Fibroblast of mammary gland (primary cell): Measurements from ENCODE around the gene VGF.
"Not testable (repeated sequence)": the region's sequence is repeated elsewhere in the genome, so short reads cannot be mapped to it uniquely, and the experiment has no call there.

ENCODE experiments used
- DNase-seq: peaks from one replicate; pipeline ENCODE4 v3.0.0-alpha.2; 2010; ENCODE audit warnings: low read depth
- H3K4me3 ChIP-seq: 2 replicates; pipeline ENCODE4 v1.5.1; 2011; ENCODE audit warnings: low read depth, mild to moderate bottlenecking, low read length, moderate library complexity; ENCODE audit not compliant: control insufficient read depth
- TF ChIP-seq, protein P1 (sequence below): conservative IDR thresholded peaks from 2 replicates; pipeline ENCODE4 v1.5.1; 2011; ENCODE audit warnings: low read depth, low read length, inconsistent platforms; ENCODE audit not compliant: control insufficient read depth, insufficient read depth

The VGF gene

DNA sequence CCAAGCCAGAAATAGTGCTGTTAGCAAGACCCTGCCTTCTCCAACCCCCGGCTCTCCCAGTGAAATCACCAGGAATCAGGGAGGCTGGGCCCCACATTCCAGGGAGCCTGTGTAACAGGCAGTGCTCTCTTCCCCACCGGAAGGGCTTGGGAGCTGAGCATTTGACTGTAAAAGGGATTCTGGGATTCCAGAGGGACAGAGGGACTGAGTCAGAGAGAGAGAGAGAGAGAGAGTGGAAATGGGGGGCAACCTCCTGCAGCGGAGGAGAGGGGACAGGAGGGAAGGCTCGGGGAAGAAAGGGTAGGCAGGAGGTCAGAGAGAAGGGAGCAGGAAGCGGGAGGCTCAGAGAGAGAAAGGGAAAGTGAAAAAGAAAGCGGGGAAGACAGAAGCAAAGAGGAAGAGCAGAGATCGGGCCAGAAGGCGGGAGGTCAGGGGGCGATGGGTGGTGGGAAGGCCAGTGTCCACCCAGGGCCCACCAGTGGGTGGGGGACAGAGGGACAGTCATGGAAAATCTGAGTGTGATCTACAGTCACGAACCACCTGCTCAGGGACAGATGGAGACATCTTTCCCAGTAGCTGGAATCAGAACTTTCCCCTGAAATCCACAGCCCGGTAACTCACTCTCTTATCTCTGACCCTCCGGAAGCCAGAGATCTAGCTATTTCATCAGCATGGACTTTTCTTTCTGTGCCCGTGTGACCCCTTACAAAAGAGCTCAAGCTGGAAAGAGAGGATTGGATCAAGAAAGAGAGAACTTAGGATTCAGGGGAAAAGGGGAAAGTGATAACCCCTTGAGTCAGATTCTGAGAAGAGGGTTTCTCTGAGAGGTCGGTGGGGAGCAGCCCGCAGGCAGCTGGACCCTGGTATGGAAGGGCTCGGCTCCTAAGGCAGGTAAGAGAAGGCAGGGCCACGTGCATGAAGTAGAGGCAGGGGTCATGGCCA lies 43.1 kb downstream of the VGF start:
- H3K4me3 ChIP-seq = peak overlapping the region; percentile 33
- DNase-seq = peak; percentile 98
- TF ChIP-seq, protein P1, sequence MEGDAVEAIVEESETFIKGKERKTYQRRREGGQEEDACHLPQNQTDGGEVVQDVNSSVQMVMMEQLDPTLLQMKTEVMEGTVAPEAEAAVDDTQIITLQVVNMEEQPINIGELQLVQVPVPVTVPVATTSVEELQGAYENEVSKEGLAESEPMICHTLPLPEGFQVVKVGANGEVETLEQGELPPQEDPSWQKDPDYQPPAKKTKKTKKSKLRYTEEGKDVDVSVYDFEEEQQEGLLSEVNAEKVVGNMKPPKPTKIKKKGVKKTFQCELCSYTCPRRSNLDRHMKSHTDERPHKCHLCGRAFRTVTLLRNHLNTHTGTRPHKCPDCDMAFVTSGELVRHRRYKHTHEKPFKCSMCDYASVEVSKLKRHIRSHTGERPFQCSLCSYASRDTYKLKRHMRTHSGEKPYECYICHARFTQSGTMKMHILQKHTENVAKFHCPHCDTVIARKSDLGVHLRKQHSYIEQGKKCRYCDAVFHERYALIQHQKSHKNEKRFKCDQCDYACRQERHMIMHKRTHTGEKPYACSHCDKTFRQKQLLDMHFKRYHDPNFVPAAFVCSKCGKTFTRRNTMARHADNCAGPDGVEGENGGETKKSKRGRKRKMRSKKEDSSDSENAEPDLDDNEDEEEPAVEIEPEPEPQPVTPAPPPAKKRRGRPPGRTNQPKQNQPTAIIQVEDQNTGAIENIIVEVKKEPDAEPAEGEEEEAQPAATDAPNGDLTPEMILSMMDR = no peak

GRCh38 chr7:101121631-101121990 lies 43.8 kb downstream of the VGF start:
- DNase-seq, H3K4me3 ChIP-seq: not testable (repeated sequence)

DNA sequence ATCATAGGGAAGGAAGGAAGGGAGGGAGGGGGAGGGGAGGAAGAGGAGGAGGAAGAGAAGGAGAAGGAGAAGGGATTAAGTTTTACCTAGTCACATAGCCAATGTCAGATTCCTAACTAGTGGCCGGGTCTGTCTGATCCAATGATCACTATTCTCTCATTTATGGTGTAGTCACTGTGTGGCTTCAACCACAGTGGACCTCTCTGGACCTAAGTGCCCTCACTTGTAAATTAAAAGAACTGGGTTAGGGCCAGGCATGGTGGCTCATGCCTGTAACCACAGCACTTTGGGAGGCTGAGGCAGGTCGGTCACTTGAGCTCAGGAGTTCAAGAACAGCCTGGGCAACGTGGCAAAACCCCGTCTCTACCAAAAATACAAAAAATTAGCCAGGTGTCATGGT lies 45.1 kb downstream of the VGF start:
- TF ChIP-seq, protein P1 = no peak
- no peak for DNase-seq
- no peak overlapping the region for H3K4me3 ChIP-seq

- peak; percentile 63 for DNase-seq
- TF ChIP-seq, protein P1 = no peak
- no peak overlapping the region for H3K4me3 ChIP-seq
Observed at GRCh38 chr7:101119876-101120275, 45.5 kb downstream of the VGF start.

- TF ChIP-seq, protein P1 = no peak
- H3K4me3 ChIP-seq = no peak overlapping the region
- DNase-seq = no peak
Observed at GRCh38 chr7:101118856-101119255, 46.5 kb downstream of the VGF start.

GRCh38 chr7:101116898-101117297 lies 48.5 kb downstream of the VGF start:
- peak; percentile 75 for DNase-seq
- TF ChIP-seq, protein P1 = no peak
- H3K4me3 ChIP-seq = no peak overlapping the region

- TF ChIP-seq, protein P1 = no peak
- no peak overlapping the region for H3K4me3 ChIP-seq
- no peak for DNase-seq
Observed at GRCh38 chr7:101115215-101115614, 50.2 kb downstream of the VGF start.
